GM19468 (cell line): ENCODE results near the gene RALGAPA1.
"Not testable (repeated sequence)": the region's sequence is repeated elsewhere in the genome, so short reads cannot be mapped to it uniquely, and the experiment has no call there.

Experiments
- ATAC-seq: cut with Tn5 transposase; IDR thresholded peaks from one replicate; pipeline ENCODE4 v1.9.1; 2021; ENCODE audit warnings: mild to moderate bottlenecking, moderate library complexity, moderate number of reproducible peaks; ENCODE audit not compliant: unreplicated experiment; ENCODE audit errors: extremely low read depth

RALGAPA1 gene

GRCh38 chr14:35705636-35706035 lies 103.5 kb downstream of the RALGAPA1 start:
- ATAC-seq, result no peak

- no peak for ATAC-seq
Measured at GRCh38 chr14:35704793-35705493, 104.2 kb downstream of the RALGAPA1 start.

GRCh38 chr14:35701531-35701930 lies 107.6 kb downstream of the RALGAPA1 start:
- no peak for ATAC-seq

GRCh38 chr14:35699791-35700444 lies 109.2 kb downstream of the RALGAPA1 start:
- ATAC-seq, result no peak

- ATAC-seq, result no peak
Measured at GRCh38 chr14:35696575-35696974, 112.5 kb downstream of the RALGAPA1 start.

- no peak for ATAC-seq
Measured at GRCh38 chr14:35696119-35696518, 113.0 kb downstream of the RALGAPA1 start.

- no peak for ATAC-seq
Measured at GRCh38 chr14:35695647-35696046, 113.4 kb downstream of the RALGAPA1 start.

- ATAC-seq, result no peak
Measured at GRCh38 chr14:35695072-35695471, 114.0 kb downstream of the RALGAPA1 start.

- no peak for ATAC-seq
Measured at GRCh38 chr14:35689000-35689460, 120.1 kb downstream of the RALGAPA1 start.

GRCh38 chr14:35688126-35688826 lies 120.8 kb downstream of the RALGAPA1 start:
- ATAC-seq, result no peak

- no peak for ATAC-seq
Measured at GRCh38 chr14:35687335-35687939, 121.7 kb downstream of the RALGAPA1 start.

GRCh38 chr14:35683688-35684087 lies 125.4 kb downstream of the RALGAPA1 start:
- not testable (repeated sequence) for ATAC-seq

- no peak for ATAC-seq
Measured at GRCh38 chr14:35682802-35683201, 126.3 kb downstream of the RALGAPA1 start.

- no peak for ATAC-seq
Measured at GRCh38 chr14:35678403-35679028, 130.6 kb downstream of the RALGAPA1 start.

GRCh38 chr14:35669782-35670181 lies 139.3 kb downstream of the RALGAPA1 start:
- no peak for ATAC-seq

GRCh38 chr14:35666429-35667043 lies 142.6 kb downstream of the RALGAPA1 start:
- ATAC-seq, result no peak

- ATAC-seq, result no peak
Measured at GRCh38 chr14:35661875-35662274, 147.2 kb downstream of the RALGAPA1 start.

GRCh38 chr14:35653045-35653444 lies 156.1 kb downstream of the RALGAPA1 start:
- ATAC-seq, result no peak

GRCh38 chr14:35643513-35643912 lies 165.6 kb downstream of the RALGAPA1 start:
- ATAC-seq, result no peak

GRCh38 chr14:35637851-35638250 lies 171.2 kb downstream of the RALGAPA1 start:
- ATAC-seq, result no peak
